ENCODE measurements around the gene SEC11C. TPM values are rescaled to one million over a fixed set of nuclear protein-coding genes. Genes with fewer than 3 reads are reported as not detected.

SEC11C gene
- total and polyA plus RNA-seq, 2 of the 8 experiments (the other 6 are each of a cell fraction or from before 2014, with no cell fraction given), result 27.1 to 59.3 TPM

DNA sequence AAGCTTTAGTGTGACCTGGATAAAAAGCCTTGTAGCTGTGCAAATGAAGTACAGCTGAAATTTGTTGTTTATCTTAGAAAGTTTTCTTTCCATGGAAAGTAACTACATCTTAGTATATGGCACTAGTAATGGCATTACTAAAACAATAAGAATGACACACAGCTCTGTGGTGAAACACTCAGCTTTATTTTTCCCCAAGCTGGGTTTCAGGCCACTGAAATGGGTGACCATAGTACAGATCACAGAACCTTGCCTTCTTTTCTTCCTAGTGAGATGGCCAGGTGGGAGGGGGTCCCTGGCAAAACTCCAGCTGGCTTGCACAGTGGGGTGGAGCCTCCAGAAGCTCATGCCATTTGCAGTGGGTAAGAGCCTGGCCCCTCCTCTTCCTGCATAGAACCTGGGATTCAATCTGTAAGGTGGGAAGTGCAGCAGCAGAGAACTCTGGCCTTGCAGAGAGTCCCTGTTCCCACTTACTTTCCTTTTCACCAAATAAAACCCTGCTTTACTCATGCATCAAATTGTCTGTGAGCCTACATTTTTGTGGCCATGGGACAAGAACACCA, 62.7 kb downstream of the SEC11C start (continued):
- no peak for TF ChIP-seq ATF3 (IDR thresholded peaks at IDR 0.05; ENCODE audit: insufficient read depth, low read depth, low read length)
